H9 (cell line): Measurements from ENCODE around the gene CRMP1. TPM values are rescaled to one million over a fixed set of nuclear protein-coding genes. Genes with fewer than 3 reads are reported as not detected.
"Not testable (repeated sequence)": the region's sequence is repeated elsewhere in the genome, so short reads cannot be mapped to it uniquely, and the experiment has no call there.

Experiments
- DNase-seq: peaks from one replicate; pipeline ENCODE4 v3.0.0-alpha.2; 2017
- H2AFZ ChIP-seq: one replicate; pipeline ENCODE4 v1.6.1; 2013; ENCODE audit warnings: mild to moderate bottlenecking, low read length, control low read depth, moderate library complexity
- H2AK5ac ChIP-seq: 2 replicates; pipeline ENCODE4 v1.6.1; 2013; ENCODE audit warnings: low read length, control low read depth, mixed read lengths; ENCODE audit not compliant: insufficient read length
- H2BK120ac ChIP-seq: one replicate; pipeline ENCODE4 v1.6.1; 2013; ENCODE audit warnings: low read depth, mild to moderate bottlenecking, low read length, control low read depth, inconsistent platforms; ENCODE audit not compliant: poor library complexity, severe bottlenecking
- H2BK12ac ChIP-seq: 2 replicates; pipeline ENCODE4 v1.6.1; 2013; ENCODE audit warnings: low read length, control low read depth, mixed read lengths, low read depth; ENCODE audit not compliant: insufficient read length
- H2BK15ac ChIP-seq: 2 replicates; pipeline ENCODE4 v1.6.1; 2013; ENCODE audit warnings: low read depth, low read length, control low read depth
- H2BK20ac ChIP-seq: one replicate; pipeline ENCODE4 v1.6.1; 2013; ENCODE audit warnings: low read depth, mild to moderate bottlenecking, low read length, control low read depth, inconsistent platforms; ENCODE audit not compliant: poor library complexity, severe bottlenecking
- H2BK5ac ChIP-seq: 2 replicates; pipeline ENCODE4 v1.6.1; 2013; ENCODE audit warnings: low read length, control low read depth, mixed read lengths; ENCODE audit not compliant: insufficient read length
- H3K14ac ChIP-seq: 2 replicates; pipeline ENCODE4 v1.6.1; 2013; ENCODE audit warnings: low read length, control low read depth; ENCODE audit not compliant: insufficient read depth
- H3K18ac ChIP-seq: 2 replicates; pipeline ENCODE4 v1.6.1; 2013; ENCODE audit warnings: low read depth, mild to moderate bottlenecking, mixed read lengths, low read length, control low read depth; ENCODE audit not compliant: insufficient read length
- H3K23ac ChIP-seq: 2 replicates; pipeline ENCODE4 v1.6.1; 2013; ENCODE audit warnings: low read length, control low read depth, mixed read lengths, low read depth; ENCODE audit not compliant: insufficient read length
- H3K23me2 ChIP-seq: 2 replicates; pipeline ENCODE4 v1.6.1; 2013; ENCODE audit warnings: low read depth, mild to moderate bottlenecking, mixed read lengths, low read length, control low read depth; ENCODE audit not compliant: insufficient read length, poor library complexity, severe bottlenecking
- H3K27ac ChIP-seq: 2 replicates; pipeline ENCODE4 v1.5.1; 2013; ENCODE audit warnings: low read length, control low read depth, mixed read lengths, low read depth; ENCODE audit not compliant: insufficient read length
- H3K27me3 ChIP-seq: 2 replicates; pipeline ENCODE4 v1.6.1; 2013; ENCODE audit warnings: low read length, control low read depth, inconsistent platforms; ENCODE audit not compliant: insufficient read depth
- H3K4ac ChIP-seq: 2 replicates; pipeline ENCODE4 v1.6.1; 2013; ENCODE audit warnings: low read depth, mild to moderate bottlenecking, control low read depth, inconsistent platforms, low read length, moderate library complexity
- H3K4me1 ChIP-seq: 2 replicates; pipeline ENCODE4 v1.6.1; 2013; ENCODE audit warnings: low read length, control low read depth, inconsistent platforms; ENCODE audit not compliant: insufficient read depth
- H3K4me2 ChIP-seq: 2 replicates; pipeline ENCODE4 v1.6.1; 2013; ENCODE audit warnings: low read length, control low read depth, mixed read lengths; ENCODE audit not compliant: insufficient read length, insufficient read depth
- H3K56ac ChIP-seq: 2 replicates; pipeline ENCODE4 v1.6.1; 2013; ENCODE audit warnings: low read depth, mild to moderate bottlenecking, mixed read lengths, low read length, control low read depth; ENCODE audit not compliant: insufficient read length
- H3K79me1 ChIP-seq: 2 replicates; pipeline ENCODE4 v1.6.1; 2013; ENCODE audit warnings: low read depth, mild to moderate bottlenecking, moderate library complexity, low read length, control low read depth, inconsistent platforms; ENCODE audit not compliant: insufficient read depth, poor library complexity, severe bottlenecking
- H3K79me2 ChIP-seq: 2 replicates; pipeline ENCODE4 v1.6.1; 2013; ENCODE audit warnings: low read length, control low read depth, inconsistent platforms; ENCODE audit not compliant: insufficient read depth
- H3K9ac ChIP-seq: 2 replicates; pipeline ENCODE4 v1.6.1; 2013; ENCODE audit warnings: low read length, control low read depth, mixed read lengths; ENCODE audit not compliant: insufficient read length; ENCODE audit errors: extremely low read depth
- H3K9me3 ChIP-seq: one replicate; pipeline ENCODE4 v1.6.1; 2013; ENCODE audit warnings: low read depth, low read length, inconsistent platforms; ENCODE audit not compliant: control insufficient read depth
- H3T11ph ChIP-seq: one replicate; pipeline ENCODE4 v1.6.1; 2013; ENCODE audit warnings: mild to moderate bottlenecking, low read length, control low read depth, inconsistent platforms
- H4K20me1 ChIP-seq: one replicate; pipeline ENCODE4 v1.6.1; 2013; ENCODE audit not compliant: control insufficient read depth, insufficient read length, insufficient read depth
- H4K5ac ChIP-seq: 2 replicates; pipeline ENCODE4 v1.6.1; 2013; ENCODE audit warnings: low read depth, mild to moderate bottlenecking, mixed read lengths, low read length, control low read depth; ENCODE audit not compliant: insufficient read length
- H4K8ac ChIP-seq: replicated peaks from 2 replicates; pipeline ENCODE4 v1.6.1; 2013; ENCODE audit warnings: low read length, control low read depth, mixed read lengths, low read depth; ENCODE audit not compliant: insufficient read length
- H4K91ac ChIP-seq: 2 replicates; pipeline ENCODE4 v1.6.1; 2013; ENCODE audit warnings: low read depth, mild to moderate bottlenecking, moderate library complexity, mixed read lengths, low read length, control low read depth; ENCODE audit not compliant: insufficient read length
- H3K27ac Mint-ChIP-seq, 3 experiments: 2 replicates in 2 of 3; 3 replicates in 1 of 3; pipeline ENCODE4 v1.8.0; 2020 to 2021; ENCODE audit warnings: mixed read lengths in 3 of 3, mild to moderate bottlenecking in 1 of 3, moderate library complexity in 1 of 3
- H3K27me3 Mint-ChIP-seq: 2 replicates; pipeline ENCODE4 v1.8.0; 2021; ENCODE audit warnings: low read depth, mild to moderate bottlenecking, moderate library complexity, mixed read lengths
- H3K36me3 Mint-ChIP-seq, 3 experiments: 2 replicates in 2 of 3; 3 replicates in 1 of 3; pipeline ENCODE4 v1.8.0; 2020 to 2021; ENCODE audit warnings: low read depth in 3 of 3, mixed read lengths in 3 of 3; ENCODE audit not compliant: insufficient read depth in 1 of 3
- H3K4me1 Mint-ChIP-seq, 2 experiments: 2 replicates each; pipeline ENCODE4 v1.8.0; 2020; ENCODE audit warnings: mixed read lengths in 2 of 2
- H3K4me3 Mint-ChIP-seq, 2 experiments: 2 replicates in 1 of 2; 3 replicates in 1 of 2; pipeline ENCODE4 v1.8.0; 2020 to 2021; ENCODE audit warnings: mild to moderate bottlenecking in 2 of 2, mixed read lengths in 2 of 2, moderate library complexity in 1 of 2
- H3K9me3 Mint-ChIP-seq, 2 experiments: 2 replicates in 1 of 2; 3 replicates in 1 of 2; pipeline ENCODE4 v1.8.0; 2020; ENCODE audit warnings: mild to moderate bottlenecking in 2 of 2, mixed read lengths in 2 of 2, moderate library complexity in 1 of 2
- WGBS: extraction: QIAGEN DNeasy Blood & Tissue Kit; methylation state at CpG from one replicate; pipeline ENCODE4 v1.1.7; 2013; ENCODE audit warnings: missing lambda C conversion rate, low lambda C conversion rate, mixed read lengths; ENCODE audit not compliant: insufficient read length; ENCODE audit errors: extremely low coverage; 5-methylcytosine and 5-hydroxymethylcytosine counted together
- total RNA-seq: library from RNA; stranded (reverse); gene quantifications from 2 replicates; pipeline ENCODE4 v1.2.1, GENCODE V29; 2021
- TF ChIP-seq, protein P1 (sequence below): fragments of 200-600 bp; sonication (generic); conservative IDR thresholded peaks from 3 replicates; pipeline ENCODE4 v1.8.0; 2021; ENCODE audit warnings: antibody characterized with exemption, mild to moderate bottlenecking

Gene CRMP1
- total RNA-seq, 1 experiment from 2014 or later = 71.6 TPM

DNA sequence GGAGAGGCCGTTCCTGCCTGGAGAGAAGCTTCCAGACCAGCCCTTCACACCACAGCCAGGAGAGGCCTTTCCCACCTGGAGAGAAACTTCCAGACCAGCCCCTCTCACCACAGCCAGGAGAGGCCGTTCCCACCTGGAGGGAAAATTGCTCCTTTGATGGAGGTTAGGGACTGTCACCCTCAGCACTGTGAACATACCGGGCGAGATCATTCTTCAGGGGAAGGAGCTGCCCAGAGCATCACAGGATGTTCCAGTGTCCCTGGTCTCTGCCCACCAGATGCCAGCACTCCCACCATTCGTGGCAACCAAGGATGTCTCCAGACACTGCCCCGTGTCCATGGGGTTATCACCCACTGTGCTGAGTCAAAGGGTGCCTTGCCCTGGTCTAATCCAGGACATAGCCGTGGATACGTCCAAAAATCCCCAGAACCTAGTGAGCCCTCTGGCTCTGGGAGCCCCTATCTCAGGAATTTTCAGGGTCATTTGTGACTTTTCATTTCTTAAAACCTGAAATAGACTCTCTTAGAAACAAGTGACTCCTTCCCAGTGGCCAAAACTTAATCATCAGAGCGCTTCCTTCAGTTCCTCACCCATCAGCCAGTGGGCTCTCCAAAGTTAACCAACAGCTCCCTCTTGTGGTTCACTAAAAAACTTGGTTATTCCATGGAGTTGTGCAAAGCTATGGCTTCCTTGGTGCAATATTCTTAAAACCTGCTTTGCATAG, 80.2 kb downstream of the CRMP1 start:
- Histone ChIP-seq H3K4me1 (no peaks in the 10 kb centered on the region), H2BK20ac (no peak overlapping the region), H4K8ac (no peak overlapping the region), H2BK120ac (no peak overlapping the region), H4K20me1 (no peaks in the 10 kb centered on the region), H3K27ac (no peak overlapping the region), H3K4ac (no peak overlapping the region), H3K14ac (no peak overlapping the region), H3K9me3 (no peaks in the 10 kb centered on the region), H3K9ac (no peak overlapping the region), H3K79me2 (no peaks in the 10 kb centered on the region), H2AFZ (no peak overlapping the region), H2BK12ac (no peak overlapping the region), H2BK5ac (no peak overlapping the region), H3K56ac (no peak overlapping the region), H3K23ac (no peak overlapping the region), H3K23me2 (no peaks in the 10 kb centered on the region), H2BK15ac (no peak overlapping the region), H3K18ac (no peak overlapping the region), H3T11ph (no peak overlapping the region), H4K91ac (no peak overlapping the region), H3K79me1 (no peaks in the 10 kb centered on the region), H2AK5ac (no peak overlapping the region), H3K4me2 (no peak overlapping the region), H3K27me3 (no peaks in the 10 kb centered on the region), H4K5ac (no peak overlapping the region)
- peaks cover 38 to 59% (median 54%) of the 10 kb centered on the region in 3 experiments for H3K36me3 Mint-ChIP-seq
- H3K4me3 Mint-ChIP-seq = no peak overlapping the region
- DNase-seq = no peak
- H3K4me1 Mint-ChIP-seq = peaks cover 3 to 6% of the 10 kb centered on the region in 2 experiments; a peak in 1 of 4 replicates
- TF ChIP-seq, protein P1, sequence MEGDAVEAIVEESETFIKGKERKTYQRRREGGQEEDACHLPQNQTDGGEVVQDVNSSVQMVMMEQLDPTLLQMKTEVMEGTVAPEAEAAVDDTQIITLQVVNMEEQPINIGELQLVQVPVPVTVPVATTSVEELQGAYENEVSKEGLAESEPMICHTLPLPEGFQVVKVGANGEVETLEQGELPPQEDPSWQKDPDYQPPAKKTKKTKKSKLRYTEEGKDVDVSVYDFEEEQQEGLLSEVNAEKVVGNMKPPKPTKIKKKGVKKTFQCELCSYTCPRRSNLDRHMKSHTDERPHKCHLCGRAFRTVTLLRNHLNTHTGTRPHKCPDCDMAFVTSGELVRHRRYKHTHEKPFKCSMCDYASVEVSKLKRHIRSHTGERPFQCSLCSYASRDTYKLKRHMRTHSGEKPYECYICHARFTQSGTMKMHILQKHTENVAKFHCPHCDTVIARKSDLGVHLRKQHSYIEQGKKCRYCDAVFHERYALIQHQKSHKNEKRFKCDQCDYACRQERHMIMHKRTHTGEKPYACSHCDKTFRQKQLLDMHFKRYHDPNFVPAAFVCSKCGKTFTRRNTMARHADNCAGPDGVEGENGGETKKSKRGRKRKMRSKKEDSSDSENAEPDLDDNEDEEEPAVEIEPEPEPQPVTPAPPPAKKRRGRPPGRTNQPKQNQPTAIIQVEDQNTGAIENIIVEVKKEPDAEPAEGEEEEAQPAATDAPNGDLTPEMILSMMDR = peak; percentile 84
- 0 out of 7 replicates have a peak overlapping the region, but pooled peaks of 1 of the 3 experiments have one; percentile 49 for H3K27ac Mint-ChIP-seq
- no peaks in the 10 kb centered on the region for H3K9me3 Mint-ChIP-seq
- no peaks in the 10 kb centered on the region for H3K27me3 Mint-ChIP-seq
- no CpG with 5 or more reads among the region's 9 CpGs for WGBS

DNA sequence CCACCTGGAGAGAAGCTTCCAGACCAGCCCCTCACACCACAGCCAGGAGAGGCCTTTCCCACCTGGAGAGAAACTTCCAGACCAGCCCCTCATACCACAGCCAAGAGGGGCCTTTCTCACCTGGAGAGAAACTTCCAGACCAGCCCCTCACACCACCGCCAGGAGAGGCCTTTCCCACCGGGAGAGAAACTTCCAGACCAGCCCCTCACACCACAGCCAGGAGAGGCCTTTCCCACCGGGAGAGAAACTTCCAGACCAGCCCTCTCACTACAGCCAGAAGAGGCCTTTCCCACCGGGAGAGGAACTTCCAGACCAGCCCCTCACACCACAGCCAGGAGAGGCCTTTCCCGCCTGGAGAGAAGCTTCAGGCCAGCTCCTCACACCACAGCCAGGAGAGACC, 80.8 kb downstream of the CRMP1 start:
- H3T11ph ChIP-seq, H3K9ac ChIP-seq, H3K79me2 ChIP-seq, DNase-seq, H3K27me3 Mint-ChIP-seq, H3K23me2 ChIP-seq, H4K20me1 ChIP-seq, H4K8ac ChIP-seq, H3K4me1 Mint-ChIP-seq, H3K4ac ChIP-seq, H3K4me1 ChIP-seq, H2BK20ac ChIP-seq, H4K5ac ChIP-seq, H2AK5ac ChIP-seq, H3K23ac ChIP-seq, H3K4me3 Mint-ChIP-seq, H3K18ac ChIP-seq, H3K27ac Mint-ChIP-seq, H3K4me2 ChIP-seq, H3K27ac ChIP-seq, H3K27me3 ChIP-seq, H2BK15ac ChIP-seq, H3K14ac ChIP-seq, H2BK5ac ChIP-seq, H3K9me3 ChIP-seq, H4K91ac ChIP-seq, H2AFZ ChIP-seq, H2BK120ac ChIP-seq, H3K79me1 ChIP-seq, H2BK12ac ChIP-seq, H3K9me3 Mint-ChIP-seq, H3K56ac ChIP-seq: not testable (repeated sequence)
- no CpG with 5 or more reads among the region's 5 CpGs for WGBS
- peaks cover 32 to 59% (median 54%) of the 10 kb centered on the region in 3 experiments for H3K36me3 Mint-ChIP-seq
